ENCODE data around the gene PRKN.

PRKN gene

GRCh38 chr6:161674930-161675682 is 1052.5 kb downstream of the PRKN start:
- DNase-seq = no peak

- DNase-seq = no peak
Observed at GRCh38 chr6:161673026-161673425, 1054.5 kb downstream of the PRKN start.

- no peak for DNase-seq
Observed at GRCh38 chr6:161671117-161671516, 1056.4 kb downstream of the PRKN start.

GRCh38 chr6:161668665-161669064 is 1058.9 kb downstream of the PRKN start:
- DNase-seq = no peak

GRCh38 chr6:161667957-161668356 is 1059.6 kb downstream of the PRKN start:
- DNase-seq = no peak

- DNase-seq = no peak
Observed at GRCh38 chr6:161663682-161664081, 1063.9 kb downstream of the PRKN start.

GRCh38 chr6:161660666-161661571 is 1066.6 kb downstream of the PRKN start:
- DNase-seq = no peak

GRCh38 chr6:161658211-161658610 is 1069.4 kb downstream of the PRKN start:
- no peak for DNase-seq

- DNase-seq = no peak
Observed at GRCh38 chr6:161654209-161654608, 1073.4 kb downstream of the PRKN start.

- no peak for DNase-seq
Observed at GRCh38 chr6:161651949-161652348, 1075.6 kb downstream of the PRKN start.

GRCh38 chr6:161649841-161650240 is 1077.7 kb downstream of the PRKN start:
- no peak for DNase-seq

GRCh38 chr6:161649068-161649467 is 1078.5 kb downstream of the PRKN start:
- DNase-seq = no peak

- no peak for DNase-seq
Observed at GRCh38 chr6:161647234-161647633, 1080.3 kb downstream of the PRKN start.

- no peak for DNase-seq
Observed at GRCh38 chr6:161644521-161644920, 1083.0 kb downstream of the PRKN start.

- DNase-seq = no peak
Observed at GRCh38 chr6:161641175-161641574, 1086.4 kb downstream of the PRKN start.

- no peak for DNase-seq
Observed at GRCh38 chr6:161639772-161640171, 1087.8 kb downstream of the PRKN start.

- DNase-seq = no peak
Observed at GRCh38 chr6:161637658-161638057, 1089.9 kb downstream of the PRKN start.

GRCh38 chr6:161636882-161637430 is 1090.6 kb downstream of the PRKN start:
- no peak for DNase-seq

- DNase-seq = no peak
Observed at GRCh38 chr6:161635975-161636374, 1091.6 kb downstream of the PRKN start.

GRCh38 chr6:161634916-161635315 is 1092.7 kb downstream of the PRKN start:
- no peak for DNase-seq

GRCh38 chr6:161631676-161632194 is 1095.8 kb downstream of the PRKN start:
- DNase-seq = no peak

GRCh38 chr6:161630674-161631073 is 1096.9 kb downstream of the PRKN start:
- DNase-seq = no peak

GRCh38 chr6:161626132-161626676 is 1101.4 kb downstream of the PRKN start:
- no peak for DNase-seq
